HG02610 (cell line): Measurements from ENCODE around the gene TMEM208.

Experiments used
- ATAC-seq: cut with Tn5 transposase; IDR thresholded peaks from one replicate; pipeline ENCODE4 v1.9.1; 2021; ENCODE audit warnings: mild to moderate bottlenecking, moderate library complexity; ENCODE audit not compliant: unreplicated experiment

Gene TMEM208

GRCh38 chr16:67234180-67234597, 7.3 kb downstream of the TMEM208 start:
- ATAC-seq = no peak

DNA sequence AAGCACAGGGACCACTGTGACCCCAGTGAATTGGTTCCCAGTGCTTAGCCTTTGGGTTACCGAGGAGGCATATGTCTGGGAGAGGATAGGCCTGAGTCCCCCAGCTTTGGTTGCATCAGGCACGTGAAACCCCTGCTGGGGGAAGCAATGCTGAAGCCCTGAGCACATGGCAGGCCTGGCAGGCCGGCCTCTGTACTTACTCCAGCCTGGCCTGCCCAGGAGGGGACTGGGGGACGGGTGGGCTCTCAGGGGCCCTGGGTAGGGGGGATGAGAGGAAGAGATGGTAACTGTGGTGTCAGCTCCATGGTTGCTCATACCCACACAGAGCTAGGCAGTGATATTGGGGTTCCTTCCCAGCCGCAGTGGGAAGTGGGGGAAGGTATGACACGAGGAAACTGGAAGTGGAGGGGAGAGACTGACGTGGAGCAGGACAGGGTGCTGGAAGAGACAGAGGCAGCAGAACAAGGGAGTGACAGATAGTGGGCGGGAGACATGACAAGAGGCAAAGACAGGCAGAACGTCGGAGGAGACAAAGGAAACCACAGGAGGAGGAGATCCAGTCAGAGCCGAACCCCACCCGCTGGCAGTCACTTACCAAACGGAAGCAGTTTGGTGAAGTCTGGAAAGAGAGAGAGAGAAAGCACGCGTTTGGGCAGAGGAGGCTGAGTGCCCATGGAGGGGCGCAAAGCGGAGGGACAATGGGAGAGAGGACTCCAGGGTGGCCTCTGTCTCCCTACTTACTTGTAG, 9.1 kb downstream of the TMEM208 start:
- no peak for ATAC-seq

- no peak for ATAC-seq
These were observed 9.8 kb downstream of the TMEM208 start for GRCh38 chr16:67236563-67237395.

DNA sequence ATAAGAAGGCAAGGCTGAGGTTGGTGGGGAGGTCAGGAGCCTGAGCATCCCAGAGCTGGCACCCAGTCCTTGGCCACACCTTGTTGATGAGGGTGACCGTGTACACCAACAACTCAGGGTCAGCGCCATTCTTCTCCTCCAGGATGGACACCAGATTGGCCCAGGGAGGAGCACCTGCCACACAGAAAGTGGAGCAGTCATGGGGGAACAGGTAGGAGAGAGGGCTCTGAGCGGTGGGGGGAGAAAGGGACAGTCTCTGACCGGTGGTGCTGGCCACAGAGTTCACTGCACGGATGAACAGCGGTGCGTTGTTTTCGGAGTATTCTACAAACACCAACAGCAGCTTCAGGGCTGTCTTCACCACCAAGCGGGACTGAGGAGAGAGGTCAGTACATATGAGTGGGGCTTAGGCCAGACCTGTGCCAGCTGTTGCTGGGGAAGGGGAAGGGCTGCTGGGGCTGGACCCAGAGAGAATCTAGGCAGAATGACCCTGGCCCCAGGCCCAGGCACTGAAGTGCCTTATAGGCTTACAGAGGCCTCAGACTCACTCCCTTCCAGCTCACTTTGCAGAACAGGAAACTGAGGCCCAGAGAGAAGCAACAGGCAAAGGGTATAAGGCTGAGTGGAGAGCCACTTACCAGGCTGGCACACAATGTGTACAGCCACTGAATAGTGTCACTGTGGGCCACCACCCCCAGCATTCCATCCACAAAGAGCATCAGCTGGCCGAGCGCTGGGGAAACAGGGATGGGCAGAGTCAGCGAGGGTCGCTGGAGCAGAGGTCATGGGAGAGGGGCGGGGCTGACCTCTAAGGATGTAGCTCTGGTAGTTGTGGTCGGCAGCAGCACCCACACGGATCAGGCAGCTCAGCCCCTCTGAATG, 10.7 kb downstream of the TMEM208 start:
- no peak for ATAC-seq

- ATAC-seq = no peak
These were observed 11.3 kb downstream of the TMEM208 start for GRCh38 chr16:67238278-67238575.

DNA sequence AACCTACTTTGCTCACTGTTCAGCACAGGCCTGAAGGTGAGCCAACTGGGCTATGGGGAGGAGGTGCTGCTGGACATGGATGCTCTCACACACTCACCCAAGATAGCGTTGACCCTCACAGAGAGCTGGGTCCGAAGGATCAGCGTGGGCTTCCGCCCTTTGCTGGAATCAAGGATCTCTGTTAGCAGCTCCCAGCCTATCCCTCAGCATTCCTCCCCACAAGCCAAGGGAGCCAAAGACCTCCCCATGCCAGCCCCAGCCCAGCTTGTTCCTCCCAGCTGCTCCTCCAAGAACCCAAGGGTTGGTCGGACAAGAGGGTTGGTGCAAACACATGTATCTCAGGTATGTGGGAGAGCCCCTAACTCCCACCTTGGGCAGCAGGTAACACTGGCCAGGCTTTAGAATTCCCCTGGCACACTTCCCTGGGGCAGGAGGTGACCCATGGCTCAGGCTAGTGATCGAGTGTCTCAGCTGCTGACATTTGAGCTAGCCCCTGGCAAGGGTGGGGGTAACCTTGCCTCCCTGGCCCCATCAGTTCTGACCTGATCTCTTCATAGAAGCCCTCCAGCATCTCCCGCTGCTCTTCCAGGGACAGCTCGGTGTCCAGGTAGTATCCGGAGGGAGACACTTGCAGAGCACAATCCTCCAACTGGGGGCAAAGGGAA, 12.0 kb downstream of the TMEM208 start:
- no peak for ATAC-seq

- ATAC-seq = no peak
These were observed 13.6 kb downstream of the TMEM208 start for GRCh38 chr16:67240506-67240905.

- ATAC-seq = no peak
These were observed 14.3 kb downstream of the TMEM208 start for GRCh38 chr16:67241008-67241900.

DNA sequence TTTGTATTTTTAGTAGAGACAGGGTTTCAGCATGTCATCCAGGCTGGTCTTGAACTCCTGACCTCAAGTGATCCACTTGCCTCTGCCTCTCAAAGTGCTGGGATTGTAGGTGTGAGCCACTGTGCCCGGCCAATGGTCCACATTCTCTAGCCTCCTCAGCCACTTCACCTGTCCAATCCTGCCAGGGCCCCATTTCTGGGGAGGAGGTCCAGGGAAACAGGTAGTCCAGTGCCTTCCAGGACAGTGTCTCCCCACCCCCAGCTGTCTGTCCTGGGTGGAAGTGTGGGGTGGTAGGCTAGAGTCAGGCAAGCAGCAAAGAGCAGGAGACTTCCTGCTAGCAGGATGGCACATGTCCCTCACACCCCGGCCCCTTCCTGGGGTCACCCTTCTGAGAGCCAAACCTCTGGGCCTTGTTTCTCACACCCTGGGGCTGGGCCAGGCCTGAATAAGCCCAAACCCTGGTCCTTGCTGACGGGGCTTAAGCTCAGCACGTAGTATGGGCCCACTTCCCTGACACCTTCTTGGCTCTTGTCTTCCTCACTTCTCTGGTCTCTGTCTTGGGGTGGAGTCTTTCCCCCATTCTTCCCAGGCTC, 15.3 kb downstream of the TMEM208 start:
- ATAC-seq = no peak

- ATAC-seq = no peak
These were observed 16.6 kb downstream of the TMEM208 start for GRCh38 chr16:67243481-67243880.

GRCh38 chr16:67244387-67245185, 17.7 kb downstream of the TMEM208 start:
- ATAC-seq = peak; percentile 57

GRCh38 chr16:67245186-67245585, 18.3 kb downstream of the TMEM208 start:
- no peak for ATAC-seq

DNA sequence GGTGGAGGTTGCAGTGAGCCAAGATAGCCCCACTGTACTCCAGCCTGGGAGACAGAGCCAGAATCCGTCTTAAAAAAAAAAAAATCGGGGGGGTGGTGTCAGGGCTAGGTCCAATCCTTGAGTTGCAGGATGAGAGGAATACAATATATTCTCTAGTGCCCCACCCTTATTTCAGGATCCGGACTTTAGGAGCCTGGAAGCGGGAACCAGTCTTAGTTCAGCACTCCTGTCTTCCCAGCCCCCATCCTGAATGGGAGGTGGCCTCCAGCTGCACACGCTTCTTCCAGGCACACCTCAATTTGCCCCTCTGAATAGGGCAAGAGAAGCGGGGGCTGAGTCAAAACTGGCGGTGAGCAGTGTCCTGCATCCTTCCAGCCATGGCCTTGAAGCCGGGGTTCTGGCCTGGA, 18.7 kb downstream of the TMEM208 start:
- no peak for ATAC-seq

GRCh38 chr16:67246081-67246755, 19.3 kb downstream of the TMEM208 start:
- peak; percentile 18 for ATAC-seq

GRCh38 chr16:67246756-67247191, 19.8 kb downstream of the TMEM208 start:
- ATAC-seq = peak; percentile 6

DNA sequence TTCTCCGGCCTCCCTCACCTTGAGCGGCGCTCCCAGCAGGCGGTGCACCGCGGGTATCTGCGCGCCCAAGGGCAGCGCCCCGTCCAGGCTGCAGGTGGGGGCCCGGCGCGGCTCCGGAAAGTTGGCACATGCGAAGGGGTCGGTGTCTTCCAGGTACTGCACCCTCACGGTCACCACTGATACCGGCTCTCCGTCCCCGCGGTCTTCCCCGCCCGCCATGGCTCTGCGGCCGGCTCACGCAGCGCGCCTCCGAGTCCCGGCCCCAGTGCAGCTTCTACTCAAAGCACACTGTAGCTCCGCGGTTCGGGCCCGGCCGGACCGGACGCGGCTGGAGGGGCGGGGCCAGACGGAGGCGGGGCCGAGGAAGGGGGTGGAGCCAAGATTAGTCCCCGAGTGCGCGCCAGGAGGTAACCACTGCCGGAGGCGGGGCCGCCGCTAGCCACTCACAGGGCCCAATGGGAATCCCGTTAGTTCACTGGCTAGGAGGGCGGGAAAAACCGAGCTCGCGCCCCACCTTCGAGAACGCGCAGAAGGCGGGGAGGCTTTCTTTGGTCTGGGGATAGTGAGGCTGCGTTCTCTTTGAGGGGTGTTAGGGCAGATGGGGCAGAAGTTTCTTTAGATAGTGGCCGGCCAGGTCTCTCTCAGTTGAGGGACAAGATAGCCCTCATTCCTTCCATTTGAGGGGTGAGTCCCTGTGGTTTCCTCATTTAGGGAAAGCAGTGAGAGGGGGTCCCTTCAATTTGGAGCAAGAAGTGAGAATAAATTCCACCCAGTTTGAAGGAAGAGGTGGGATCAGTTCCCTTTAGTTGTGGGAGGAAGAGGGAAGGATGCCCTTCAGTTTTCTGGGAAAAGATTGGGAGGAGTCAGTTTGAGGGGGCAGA, 20.5 kb downstream of the TMEM208 start, which contains the start of gene FHOD1:
FHOD1 (minus strand) TSS at position 290 of the 881 bp plus-strand sequence; CDS start at position 219, 71 bp downstream.
- ATAC-seq = peak; percentile 43

GRCh38 chr16:67248073-67248400, 21.1 kb downstream of the TMEM208 start:
- no peak for ATAC-seq
